Caco-2 (cell line): ENCODE results near the gene RAPGEF2. TPM values are rescaled to one million over a fixed set of nuclear protein-coding genes. Genes with fewer than 3 reads are reported as not detected.
A peak's percentile ranks its signal among the peaks of the same experiment; 100 is the strongest.

Experiments used
- BruUV-seq: library from RNA; stranded (reverse); fragments of 400-500 nt; replicated peaks from 2 replicates; lab custom pipeline; 2021; lab: Mats Ljungman, UMichigan
- CTCF ChIA-PET: fragments of 300-600 bp; sonication (Branson Sonifier 250); formaldehyde crosslinking; loops from one replicate; lab custom pipeline; 2022; ENCODE audit warnings: antibody characterized with exemption; lab: Charles Lee
- POLR2A ChIA-PET: fragments of 300-600 bp; sonication (Branson Sonifier 250); formaldehyde crosslinking; loops from one replicate; lab custom pipeline; 2022; ENCODE audit warnings: antibody characterized with exemption; lab: Charles Lee
- DNase-seq, 2 experiments: peaks; one replicate each; pipeline versions ENCODE4 v3.0.0 to v3.0.0-alpha.2; 2020 to 2022
- H3K27me3 ChIP-seq: replicated peaks from 2 replicates; pipeline ENCODE4 v1.6.0; 2011; ENCODE audit warnings: low read length; ENCODE audit not compliant: control insufficient read depth, insufficient read depth
- H3K36me3 ChIP-seq: 2 replicates; pipeline ENCODE4 v1.5.1; 2011; ENCODE audit warnings: low read length; ENCODE audit not compliant: control insufficient read depth, insufficient read depth
- H3K4me1 ChIP-seq: fragments of 250-450 bp; sonication (Bioruptor Pico); 2 replicates; pipeline ENCODE4 v1.5.1; 2020; ENCODE audit warnings: mild to moderate bottlenecking
- H3K4me3 ChIP-seq: 2 replicates; pipeline ENCODE4 v1.5.1; 2011; ENCODE audit warnings: low read depth, mild to moderate bottlenecking, control low read depth, low read length
- H3K9me3 ChIP-seq: fragments of 250-450 bp; sonication (Bioruptor Pico); 2 replicates; pipeline ENCODE4 v1.5.1; 2020; ENCODE audit warnings: mild to moderate bottlenecking, moderate library complexity
- H3K27ac Mint-ChIP-seq: one replicate; pipeline ENCODE4 v1.8.0; 2022; ENCODE audit warnings: mixed read lengths; ENCODE audit not compliant: unreplicated experiment
- H3K27me3 Mint-ChIP-seq: one replicate; pipeline ENCODE4 v1.8.0; 2022; ENCODE audit warnings: mixed read lengths; ENCODE audit not compliant: insufficient read depth, unreplicated experiment
- H3K36me3 Mint-ChIP-seq: one replicate; pipeline ENCODE4 v1.8.0; 2022; ENCODE audit warnings: mild to moderate bottlenecking, mixed read lengths; ENCODE audit not compliant: insufficient read depth, unreplicated experiment
- H3K4me1 Mint-ChIP-seq: one replicate; pipeline ENCODE4 v1.8.0; 2022; ENCODE audit warnings: low read depth, mixed read lengths; ENCODE audit not compliant: unreplicated experiment
- H3K4me3 Mint-ChIP-seq: one replicate; pipeline ENCODE4 v1.8.0; 2022; ENCODE audit warnings: mild to moderate bottlenecking, moderate library complexity, mixed read lengths; ENCODE audit not compliant: unreplicated experiment
- H3K9me3 Mint-ChIP-seq: one replicate; pipeline ENCODE4 v1.8.0; 2022; ENCODE audit warnings: mixed read lengths; ENCODE audit not compliant: unreplicated experiment
- intact Hi-C: fragments of 100-400 bp; cut with micrococcal nuclease; formaldehyde crosslinking; loops from one replicate; pipeline ENCODE4 v1.10.0; 2022; ENCODE audit not compliant: unreplicated experiment
- total RNA-seq: library from RNA; stranded (reverse); gene quantifications from 2 replicates; pipeline ENCODE4 v1.2.3, GENCODE V29; 2022
- TF ChIP-seq, protein P1 (sequence below), 2 experiments: fragments of 200-600 bp in 1 of 2; IDR thresholded peaks; 1 replicate in 1 of 2; 2 replicates in 1 of 2; pipeline versions ENCODE4 v1.5.1 to v1.8.0; 2011 to 2022; ENCODE audit warnings: antibody characterized with exemption in 1 of 2, control low read depth in 1 of 2, inconsistent platforms in 1 of 2, low read depth in 1 of 2, low read length in 1 of 2, mild to moderate bottlenecking in 1 of 2, moderate library complexity in 1 of 2; ENCODE audit not compliant: insufficient read depth in 1 of 2, severe bottlenecking in 1 of 2, unreplicated experiment in 1 of 2

The RAPGEF2 gene
- total RNA-seq, 1 experiment from 2014 or later: 67.6 TPM

- Histone ChIP-seq H3K4me1 (peaks cover 63% of the 10 kb centered on the region), H3K27me3 (no peaks in the 10 kb centered on the region), H3K4me3 (no peak overlapping the region), H3K9me3 (no peaks in the 10 kb centered on the region), H3K36me3 (no peaks in the 10 kb centered on the region)
- Mint-ChIP-seq H3K4me1 (peaks cover 15% of the 10 kb centered on the region), H3K27me3 (no peaks in the 10 kb centered on the region), H3K36me3 (peaks cover 21% of the 10 kb centered on the region), H3K27ac (peak overlapping the region; percentile 39), H3K9me3 (no peaks in the 10 kb centered on the region), H3K4me3 (no peak overlapping the region)
- CTCF ChIA-PET: no interaction called here
- POLR2A ChIA-PET: no interaction called here
- intact Hi-C loops: no loop called here
- TF ChIP-seq, protein P1, sequence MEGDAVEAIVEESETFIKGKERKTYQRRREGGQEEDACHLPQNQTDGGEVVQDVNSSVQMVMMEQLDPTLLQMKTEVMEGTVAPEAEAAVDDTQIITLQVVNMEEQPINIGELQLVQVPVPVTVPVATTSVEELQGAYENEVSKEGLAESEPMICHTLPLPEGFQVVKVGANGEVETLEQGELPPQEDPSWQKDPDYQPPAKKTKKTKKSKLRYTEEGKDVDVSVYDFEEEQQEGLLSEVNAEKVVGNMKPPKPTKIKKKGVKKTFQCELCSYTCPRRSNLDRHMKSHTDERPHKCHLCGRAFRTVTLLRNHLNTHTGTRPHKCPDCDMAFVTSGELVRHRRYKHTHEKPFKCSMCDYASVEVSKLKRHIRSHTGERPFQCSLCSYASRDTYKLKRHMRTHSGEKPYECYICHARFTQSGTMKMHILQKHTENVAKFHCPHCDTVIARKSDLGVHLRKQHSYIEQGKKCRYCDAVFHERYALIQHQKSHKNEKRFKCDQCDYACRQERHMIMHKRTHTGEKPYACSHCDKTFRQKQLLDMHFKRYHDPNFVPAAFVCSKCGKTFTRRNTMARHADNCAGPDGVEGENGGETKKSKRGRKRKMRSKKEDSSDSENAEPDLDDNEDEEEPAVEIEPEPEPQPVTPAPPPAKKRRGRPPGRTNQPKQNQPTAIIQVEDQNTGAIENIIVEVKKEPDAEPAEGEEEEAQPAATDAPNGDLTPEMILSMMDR (IDR thresholded peaks at IDR 0.05; ENCODE audit: insufficient read depth in 1 of 2, low read depth in 1 of 2, low read length in 1 of 2, severe bottlenecking in 1 of 2, unreplicated experiment in 1 of 2): no peak
- DNase-seq: no peak
- BruUV-seq: no TSS peak
Measured at GRCh38 chr4:159126716-159127115, 23.8 kb downstream of the RAPGEF2 start.

DNA sequence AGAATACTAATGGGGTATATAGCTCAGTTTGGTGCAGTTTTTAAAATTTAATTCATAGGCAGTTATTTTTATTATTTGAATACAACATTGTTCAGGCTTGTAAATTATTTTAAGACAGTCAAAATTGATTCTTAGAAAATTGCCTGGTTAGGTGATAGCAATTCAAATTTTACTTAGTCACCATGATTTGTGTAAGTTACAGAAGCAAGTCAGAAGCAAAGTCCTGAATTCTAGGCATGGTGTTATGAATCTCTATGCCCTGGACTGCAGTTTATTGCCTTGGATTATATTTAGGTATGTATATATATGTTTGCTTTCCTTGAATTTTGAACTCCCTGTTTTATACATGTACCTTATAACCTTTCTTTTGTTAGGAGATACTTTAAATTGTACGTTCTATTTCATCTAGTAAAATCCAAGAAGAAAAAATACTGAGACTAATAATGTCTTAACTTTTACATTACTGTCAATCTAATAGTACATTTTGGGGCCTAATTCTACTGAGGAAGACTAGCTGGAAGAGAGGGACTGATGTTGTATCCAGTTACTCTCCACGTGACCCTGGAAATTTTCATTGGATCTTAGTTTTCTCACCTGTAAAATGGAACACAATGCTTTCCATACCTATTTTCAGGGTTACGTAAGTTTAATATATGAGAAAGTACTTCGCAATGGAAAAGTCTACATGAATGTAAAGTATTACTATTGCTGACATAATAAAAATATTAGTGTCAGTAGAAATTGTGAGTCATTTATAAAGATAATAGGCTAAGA lies 25.1 kb downstream of the RAPGEF2 start:
- no peak for DNase-seq
- intact Hi-C loops: no loop called here
- Histone ChIP-seq H3K27me3 (no peaks in the 10 kb centered on the region), H3K36me3 (no peaks in the 10 kb centered on the region), H3K4me1 (peaks cover 72% of the 10 kb centered on the region), H3K4me3 (no peak overlapping the region), H3K9me3 (no peaks in the 10 kb centered on the region)
- Mint-ChIP-seq H3K9me3 (no peaks in the 10 kb centered on the region), H3K4me1 (peaks cover 27% of the 10 kb centered on the region), H3K36me3 (peaks cover 21% of the 10 kb centered on the region), H3K27ac (peak overlapping the region; percentile 34), H3K4me3 (no peak overlapping the region), H3K27me3 (no peaks in the 10 kb centered on the region)
- POLR2A ChIA-PET: interaction anchor here (0.5 kb wide), 1 partner anchor 484 kb away, joined by 8 read pairs; no protein-coding TSS in a partner anchor
- TF ChIP-seq, protein P1 (IDR thresholded peaks at IDR 0.05; ENCODE audit: insufficient read depth in 1 of 2, low read depth in 1 of 2, low read length in 1 of 2, severe bottlenecking in 1 of 2, unreplicated experiment in 1 of 2): no peak
- no TSS peak for BruUV-seq
- CTCF ChIA-PET: no interaction called here

- Histone ChIP-seq H3K27me3 (no peaks in the 10 kb centered on the region), H3K36me3 (no peaks in the 10 kb centered on the region), H3K4me1 (peaks cover 66% of the 10 kb centered on the region), H3K4me3 (no peak overlapping the region), H3K9me3 (no peaks in the 10 kb centered on the region)
- ChIA-PET CTCF (no interaction called here), POLR2A (no interaction called here)
- Mint-ChIP-seq H3K27me3 (no peaks in the 10 kb centered on the region), H3K4me1 (peaks cover 27% of the 10 kb centered on the region), H3K27ac (peak overlapping the region; percentile 79), H3K36me3 (peaks cover 21% of the 10 kb centered on the region), H3K9me3 (no peaks in the 10 kb centered on the region), H3K4me3 (peak overlapping the region; percentile 61)
- intact Hi-C loops: loop anchor here (1.0 to 2.0 kb wide), 3 partner anchors 15 to 45 kb away; no protein-coding TSS in a partner anchor
- no TSS peak for BruUV-seq
- peak; percentile 71 to 77 for DNase-seq
- TF ChIP-seq, protein P1 (IDR thresholded peaks at IDR 0.05; ENCODE audit: insufficient read depth in 1 of 2, low read depth in 1 of 2, low read length in 1 of 2, severe bottlenecking in 1 of 2, unreplicated experiment in 1 of 2): no peak
Measured at GRCh38 chr4:159129814-159130550, 27.1 kb downstream of the RAPGEF2 start.
